Measurements from ENCODE around the gene GNG14.
A peak's percentile ranks its signal among the peaks of the same experiment; 100 is the strongest.

Gene GNG14

DNA sequence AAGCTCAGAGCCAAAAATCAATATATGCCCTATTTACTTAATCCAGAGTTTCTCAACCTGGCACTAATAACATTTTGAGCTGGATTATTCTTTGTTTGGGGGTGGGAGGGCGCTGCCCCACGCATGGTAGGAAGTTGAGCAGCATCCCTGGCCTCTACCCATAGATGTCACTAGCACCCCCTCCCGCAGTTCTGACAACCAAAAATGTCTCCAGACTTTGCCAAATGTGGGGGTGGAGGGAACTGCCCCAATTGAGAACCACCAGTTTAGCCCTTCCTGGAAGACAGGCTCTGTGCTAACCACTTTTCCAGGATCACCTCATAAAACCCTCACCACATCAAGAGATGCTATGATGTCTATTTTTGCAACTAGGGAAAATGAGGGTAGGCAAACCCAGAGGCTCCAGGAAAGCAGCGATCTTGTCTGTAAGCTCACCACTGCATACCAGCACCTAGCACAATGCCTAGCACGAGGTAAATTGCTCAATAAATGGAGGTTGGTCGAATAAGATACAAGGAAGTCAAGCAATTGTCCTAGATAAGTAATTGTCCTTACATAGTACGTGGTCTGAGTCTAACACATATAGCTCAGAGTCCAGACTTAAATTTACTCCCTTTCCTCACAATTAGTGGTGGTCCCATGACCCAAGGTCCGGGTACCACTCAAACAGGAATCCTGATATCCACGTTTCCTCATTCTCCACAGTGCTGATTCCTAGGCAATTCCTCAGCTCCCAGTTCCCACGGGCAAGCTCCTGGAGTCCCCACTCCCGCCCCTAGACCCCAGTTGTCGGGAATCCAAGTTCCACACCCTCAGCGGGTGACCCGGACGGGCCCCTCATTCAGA is 45.8 kb downstream of the GNG14 start:
- no peak for DNase-seq (ENCODE audit: extremely low read depth, low read depth)
- TF ChIP-seq CTCF (IDR thresholded peaks at IDR 0.05; ENCODE audit: low read depth, low read length, missing control alignments), result peak; percentile 42
- peak overlapping the region; percentile 96 for H3K4me3 ChIP-seq (replicated peaks; ENCODE audit: low read depth, low read length)

GRCh38 chr19:12736995-12737834 is 49.4 kb downstream of the GNG14 start, which contains the start of gene GET3:
GET3 (plus strand) TSS chr19:12737497; CDS start chr19:12737506, 9 bp downstream.
- DNase-seq (ENCODE audit: extremely low read depth, low read depth), result peak; percentile 100
- H3K4me3 ChIP-seq (replicated peaks; ENCODE audit: low read depth, low read length), result peak within 1 kb of the TSS; percentile 100

DNA sequence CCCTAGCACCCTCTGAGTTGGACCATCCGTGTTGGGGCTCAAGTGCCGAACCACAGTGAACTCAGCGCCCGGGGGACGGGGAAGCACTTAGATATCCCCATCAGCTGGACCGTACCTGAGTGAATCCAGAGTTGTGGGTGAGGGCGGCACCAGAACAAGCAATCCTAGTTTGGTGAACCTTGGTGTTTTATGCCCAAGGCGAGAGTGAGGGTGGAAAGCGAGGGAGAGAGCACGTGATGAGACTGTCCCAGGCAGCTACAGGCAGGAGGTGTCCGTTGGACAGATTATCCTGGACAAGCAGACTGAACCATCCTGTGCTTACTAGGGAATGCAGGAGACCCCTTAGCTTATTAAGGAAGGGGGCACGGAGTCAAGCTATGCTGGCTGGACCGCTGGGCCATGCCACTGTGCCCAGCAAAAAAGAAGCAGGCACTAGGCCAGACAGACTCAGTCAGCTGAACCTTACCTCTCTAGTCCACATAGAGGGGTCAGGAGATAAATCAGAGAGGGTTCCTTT is 50.1 kb downstream of the GNG14 start:
- TF ChIP-seq CTCF (IDR thresholded peaks at IDR 0.05; ENCODE audit: low read depth, low read length, missing control alignments), result no peak
- peak overlapping the region; percentile 100 for H3K4me3 ChIP-seq (replicated peaks; ENCODE audit: low read depth, low read length)
- no peak for DNase-seq (ENCODE audit: extremely low read depth, low read depth)

More at GRCh38 chr19:12736995-12737834, 49.4 kb downstream of the GNG14 start, which contains the start of gene GET3:
- TF ChIP-seq CTCF (IDR thresholded peaks at IDR 0.05; ENCODE audit: low read depth, low read length, missing control alignments), result no peak
